GM18511 (cell line): Measurements from ENCODE around the gene BEST3.

Experiments used
- ATAC-seq: cut with Tn5 transposase; IDR thresholded peaks from one replicate; pipeline ENCODE4 v1.9.1; 2021; ENCODE audit warnings: mild to moderate bottlenecking, moderate library complexity; ENCODE audit not compliant: unreplicated experiment

The BEST3 gene

DNA sequence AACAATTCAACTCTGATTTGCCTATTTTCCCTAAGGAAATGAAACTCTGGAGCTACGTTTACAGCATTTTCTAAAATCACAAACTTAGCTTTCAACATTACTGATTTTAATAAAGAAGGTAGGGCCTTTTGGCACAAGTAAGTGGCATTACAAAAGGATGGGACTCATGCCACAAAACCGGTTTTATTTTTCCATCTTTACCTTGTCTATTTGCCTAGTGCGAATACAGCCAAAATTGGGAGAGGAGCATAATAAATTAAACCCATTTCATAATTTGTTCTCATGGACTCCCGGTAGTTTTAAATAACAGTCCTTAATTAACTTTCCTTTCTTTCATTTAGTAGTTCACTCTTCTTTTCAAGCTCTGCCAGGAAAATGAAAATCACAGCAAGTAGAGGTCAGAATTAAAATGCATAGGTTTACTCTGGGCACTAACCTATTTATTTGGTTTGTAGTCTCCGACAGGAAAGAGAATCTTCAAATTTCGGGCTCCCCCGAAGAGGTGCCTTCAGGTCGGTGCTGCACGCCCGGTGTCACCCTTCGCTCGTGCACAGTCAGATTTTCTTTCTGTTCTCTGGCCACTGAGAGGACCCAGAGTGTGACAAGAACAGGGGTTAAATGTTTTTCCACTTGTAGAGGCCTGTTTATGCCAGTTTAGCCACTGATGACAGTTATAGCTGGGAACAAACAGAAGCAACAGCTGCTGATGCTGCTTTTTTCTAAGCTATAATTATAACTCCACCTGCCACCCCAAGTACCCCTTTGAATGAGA lies at the start of gene BEST3:
Gene BEST3, minus strand, starts transcription at position 535 of the 772 bp plus-strand sequence. CDS start 1,505 bp downstream, outside the sequence.
- ATAC-seq = no peak

DNA sequence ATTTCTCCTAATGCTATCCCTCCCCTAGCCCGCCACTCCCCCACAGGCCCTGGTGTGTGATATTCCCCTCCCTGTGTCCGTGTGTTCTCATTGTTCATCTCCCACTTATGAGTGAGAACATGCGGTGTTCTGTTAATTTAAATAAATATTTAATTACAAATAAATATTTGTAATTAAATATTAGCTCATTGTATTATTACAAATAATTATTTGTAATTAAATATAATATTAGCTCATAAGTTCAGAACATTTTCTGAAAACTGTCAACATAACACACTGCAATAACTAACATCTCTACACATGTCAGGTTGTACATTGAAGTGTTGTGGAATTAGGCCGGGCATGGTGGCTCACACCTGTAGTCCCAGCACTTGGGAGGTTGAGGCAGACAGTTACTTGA lies 45.0 kb upstream of the BEST3 start:
- ATAC-seq = no peak

DNA sequence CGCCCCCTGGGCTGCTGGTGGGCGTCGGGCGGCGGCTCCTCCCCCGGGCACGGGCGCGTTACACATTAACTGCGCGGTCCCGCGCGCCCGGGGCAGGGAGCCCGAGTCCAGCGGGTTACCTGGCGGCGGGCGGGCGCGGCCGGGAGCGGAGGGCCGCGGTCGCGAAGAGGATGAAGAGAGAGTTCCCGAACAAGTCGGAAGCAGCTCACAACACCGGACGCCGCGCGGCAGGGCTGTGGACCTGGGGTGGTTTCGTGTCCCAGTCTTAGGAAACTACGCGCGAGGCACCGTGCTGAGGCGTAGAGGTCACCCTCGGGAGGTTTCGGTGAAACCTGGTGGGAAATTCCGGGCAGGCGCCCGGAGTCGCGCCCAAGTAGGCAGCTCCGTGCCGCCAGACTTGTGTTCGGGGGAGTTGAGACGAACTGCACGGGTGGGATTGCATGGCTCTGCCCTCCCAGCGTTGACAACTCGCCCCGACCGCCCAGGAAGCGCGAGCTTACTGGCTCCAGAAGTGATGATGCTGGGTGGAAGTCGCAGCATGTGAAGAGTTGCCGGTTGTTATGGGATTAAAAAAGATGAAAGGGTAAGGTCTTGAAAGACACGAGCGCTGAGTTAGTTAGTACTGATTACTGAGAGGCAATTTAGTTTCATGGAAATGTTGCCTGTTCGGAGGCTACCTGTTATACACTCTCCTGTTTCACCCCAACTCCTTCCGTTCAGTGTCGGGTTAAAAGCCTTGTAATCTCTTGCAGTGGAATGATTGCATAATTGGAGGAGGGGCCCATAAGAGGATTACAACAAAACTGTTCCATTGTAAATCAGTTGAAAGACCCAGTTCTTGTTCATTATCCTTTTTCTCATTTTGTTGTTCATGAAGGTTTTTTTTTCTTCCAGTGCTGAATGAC lies 40.4 kb upstream of the BEST3 start:
- ATAC-seq = peak; percentile 44

DNA sequence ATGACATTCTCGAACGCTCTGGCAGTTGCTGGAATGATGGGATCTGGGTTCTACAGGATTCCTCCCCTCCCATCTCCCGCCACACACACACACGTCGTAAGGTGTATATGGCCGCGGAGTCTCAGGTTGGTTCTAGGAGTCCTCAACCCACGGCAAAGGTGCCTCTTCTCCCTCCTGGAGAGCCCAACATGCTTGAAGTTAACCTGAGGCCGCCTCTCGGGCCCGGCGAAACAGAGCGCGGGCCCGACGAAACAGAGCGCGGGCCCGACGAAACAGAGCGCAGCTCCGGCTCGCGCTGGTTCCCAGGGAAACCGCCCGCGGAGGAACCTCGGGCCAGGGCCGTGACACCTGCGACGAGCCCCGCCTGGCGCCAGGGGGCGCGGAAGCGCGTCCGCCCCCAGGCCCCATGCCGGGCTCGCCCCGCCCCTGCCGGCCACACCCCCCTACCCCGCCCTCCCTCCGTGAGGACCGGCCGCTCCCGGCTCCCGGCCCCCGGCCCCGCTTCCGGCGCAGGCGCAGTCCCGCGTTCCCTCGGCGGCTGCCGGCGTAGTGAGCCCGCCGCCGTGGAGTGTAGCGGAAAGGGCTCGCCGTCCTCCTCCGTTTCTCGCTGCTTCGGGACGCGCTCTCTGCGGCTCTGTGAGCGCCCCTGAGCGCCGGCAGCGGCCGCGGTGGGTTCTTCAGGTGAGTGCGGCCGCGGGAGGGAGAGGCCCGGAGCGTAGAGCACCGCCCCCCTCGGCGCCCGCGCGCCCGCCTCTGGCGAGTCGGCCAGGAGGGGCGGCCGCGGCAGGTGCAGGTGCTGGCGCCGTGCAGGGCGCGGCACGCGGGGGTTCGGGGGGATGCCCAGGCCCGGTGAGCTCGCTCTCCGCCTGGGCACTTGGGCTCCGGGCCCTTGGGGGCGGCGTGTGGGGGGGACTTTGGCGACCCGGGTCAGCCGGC lies 39.5 kb upstream of the BEST3 start, which contains the start of gene RAB3IP:
Gene RAB3IP, plus strand, starts transcription at position 510 of the 936 bp plus-strand sequence. CDS start 16,549 bp downstream, outside the sequence.
- ATAC-seq = peak; percentile 83

DNA sequence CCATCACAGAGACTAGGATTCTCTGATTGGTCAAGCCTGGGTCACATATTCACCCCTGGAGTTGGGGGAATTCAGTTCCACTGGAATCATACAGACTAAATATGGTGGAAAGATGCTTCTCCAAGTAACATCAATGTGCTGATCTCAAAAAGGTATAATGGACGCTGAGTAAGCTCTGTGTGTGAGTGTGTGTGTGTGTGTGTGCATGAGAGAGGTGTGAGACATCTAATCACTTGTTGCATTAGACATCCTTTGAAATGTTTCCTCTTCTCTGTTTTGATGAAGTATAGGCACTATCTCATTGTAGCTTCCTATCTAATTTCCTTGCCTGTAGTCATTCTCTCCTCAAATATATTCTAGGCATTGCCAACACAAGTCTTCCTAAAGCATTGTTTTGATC lies 34.5 kb upstream of the BEST3 start:
- no peak for ATAC-seq

DNA sequence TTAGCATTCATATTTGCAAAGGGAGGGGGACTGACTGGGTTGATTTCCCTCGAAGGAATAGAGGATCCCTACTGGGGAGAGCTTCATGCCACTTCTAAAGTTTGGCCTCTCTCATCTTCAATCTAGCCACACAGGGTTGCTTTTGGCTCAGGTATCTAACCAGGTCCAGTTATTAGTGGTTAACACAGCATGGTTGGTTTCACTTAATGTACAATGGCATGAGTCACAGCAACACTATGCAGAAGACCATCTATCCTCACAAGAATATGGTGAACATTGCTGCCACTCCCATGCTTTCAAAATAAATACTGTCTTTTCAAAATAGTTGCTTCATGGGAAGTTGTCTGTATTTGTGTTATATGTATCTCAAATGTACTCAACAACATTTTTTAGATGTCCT lies 33.0 kb upstream of the BEST3 start:
- ATAC-seq = peak; percentile 57

DNA sequence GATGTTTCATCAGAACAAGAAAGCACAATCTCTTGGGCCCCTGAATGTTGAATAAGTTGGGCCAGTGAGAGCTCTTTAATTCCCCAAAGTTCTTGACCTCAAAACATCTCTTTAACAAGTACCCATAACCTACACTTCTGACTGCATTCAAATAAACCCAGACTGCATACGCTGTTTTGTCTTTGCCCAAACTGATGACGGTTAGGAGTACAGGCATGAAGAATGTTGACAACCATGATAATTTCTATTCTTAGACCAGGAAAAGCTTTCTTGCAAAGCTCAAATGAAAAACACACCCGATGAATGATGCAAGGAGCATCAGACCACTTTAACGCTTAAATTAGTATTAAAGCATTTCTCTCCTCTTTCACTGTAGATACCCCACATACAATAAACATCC lies 27.8 kb upstream of the BEST3 start:
- no peak for ATAC-seq

DNA sequence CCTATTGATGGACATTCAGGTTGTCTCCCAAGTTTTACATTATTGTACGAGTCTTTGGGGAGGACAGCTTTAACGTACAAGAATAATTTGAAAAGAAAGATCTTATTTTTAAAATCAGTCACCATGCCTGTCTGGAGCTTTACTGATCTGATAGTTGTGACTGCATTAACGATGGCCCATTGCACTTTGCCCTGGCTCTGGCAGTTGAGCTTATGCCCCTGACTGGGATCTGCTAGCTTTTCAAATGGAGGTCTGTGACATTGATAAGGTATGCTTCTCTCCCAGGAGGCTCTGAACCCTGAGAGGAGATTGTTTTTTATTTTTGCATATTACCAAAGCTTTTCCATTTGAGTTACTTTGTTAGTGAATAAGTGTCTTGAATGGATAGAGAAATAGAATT lies 21.6 kb upstream of the BEST3 start:
- ATAC-seq = no peak

DNA sequence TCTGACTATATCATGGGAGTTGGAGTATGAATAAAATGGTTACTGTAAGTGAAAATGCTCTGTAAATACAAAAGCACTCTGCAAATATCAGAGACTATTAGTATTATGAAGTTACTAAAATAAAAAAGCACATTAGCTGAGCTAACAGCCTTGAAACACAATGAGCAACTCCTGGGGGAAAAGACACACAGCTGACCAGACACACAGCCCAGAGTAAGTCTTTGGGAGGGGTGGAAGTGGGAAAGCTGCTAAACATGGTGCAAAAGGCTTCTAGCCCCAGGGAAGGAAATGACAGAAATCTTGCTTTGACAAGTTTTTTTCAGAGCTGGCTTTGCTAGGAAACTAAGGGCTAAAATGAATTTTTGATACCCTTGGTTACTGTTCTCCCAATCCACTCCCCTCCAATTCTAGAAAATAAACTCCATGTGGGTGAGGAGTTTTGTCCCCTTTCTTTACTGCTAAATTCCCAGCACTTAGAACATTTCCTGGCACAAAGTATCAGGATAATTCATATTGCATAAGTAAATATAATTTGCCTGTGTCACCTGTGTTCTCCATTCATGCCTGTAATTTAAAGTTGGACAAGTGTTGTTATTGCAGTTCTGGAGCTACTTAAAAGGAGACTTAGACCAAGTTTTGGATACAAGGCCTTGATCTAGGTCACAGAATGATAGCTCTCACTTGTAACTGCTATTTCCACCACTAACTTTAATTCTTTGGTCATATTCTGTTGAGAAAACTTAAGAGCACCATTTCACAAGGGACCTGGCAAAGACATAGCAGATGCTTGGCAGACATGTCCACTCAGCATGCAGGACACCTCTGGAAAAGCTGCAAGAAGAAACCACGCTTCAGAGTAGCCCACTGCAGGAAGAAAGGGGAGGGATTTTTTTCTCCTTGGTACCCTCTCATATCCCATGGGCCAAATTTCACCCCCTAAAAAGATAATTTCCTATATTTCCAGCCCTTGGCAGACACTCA lies 20.5 kb upstream of the BEST3 start:
- no peak for ATAC-seq

DNA sequence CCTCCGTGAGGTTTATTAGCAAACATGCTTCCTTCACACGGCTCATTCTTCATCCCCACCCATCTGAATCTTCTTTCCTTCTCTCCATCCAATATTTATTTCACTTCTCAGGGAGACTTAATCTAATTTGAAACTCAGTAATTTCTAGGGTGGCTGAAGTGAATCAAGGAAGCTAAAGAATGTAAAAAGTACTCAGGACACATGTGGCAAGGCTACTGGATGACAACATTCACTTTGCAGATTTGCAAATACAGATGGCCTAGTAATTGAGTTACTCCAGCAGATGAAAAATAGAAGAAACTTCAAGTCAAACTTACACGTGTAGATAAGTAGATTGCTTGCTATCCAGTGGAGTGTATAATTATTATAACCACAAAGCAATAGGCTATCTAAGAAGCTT lies 15.4 kb upstream of the BEST3 start:
- no peak for ATAC-seq

DNA sequence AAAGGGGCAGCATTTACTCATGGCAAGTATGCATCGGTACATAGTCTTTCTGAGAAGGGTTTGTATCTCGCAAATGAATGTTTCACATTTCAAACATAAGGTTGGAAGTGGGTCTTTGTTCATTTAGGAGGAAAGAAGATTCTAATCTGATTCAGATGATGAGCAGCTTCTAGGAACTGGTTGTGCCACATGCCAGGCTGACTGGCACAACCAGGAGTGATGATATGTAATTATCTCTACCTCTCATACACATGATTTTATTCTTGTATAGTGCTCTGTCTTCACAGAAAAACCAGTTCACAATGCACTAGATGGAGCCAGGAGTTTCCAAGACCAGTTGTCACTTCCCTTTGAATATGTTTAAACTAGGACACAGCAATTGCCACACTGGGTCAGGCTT lies 13.7 kb upstream of the BEST3 start:
- no peak for ATAC-seq

DNA sequence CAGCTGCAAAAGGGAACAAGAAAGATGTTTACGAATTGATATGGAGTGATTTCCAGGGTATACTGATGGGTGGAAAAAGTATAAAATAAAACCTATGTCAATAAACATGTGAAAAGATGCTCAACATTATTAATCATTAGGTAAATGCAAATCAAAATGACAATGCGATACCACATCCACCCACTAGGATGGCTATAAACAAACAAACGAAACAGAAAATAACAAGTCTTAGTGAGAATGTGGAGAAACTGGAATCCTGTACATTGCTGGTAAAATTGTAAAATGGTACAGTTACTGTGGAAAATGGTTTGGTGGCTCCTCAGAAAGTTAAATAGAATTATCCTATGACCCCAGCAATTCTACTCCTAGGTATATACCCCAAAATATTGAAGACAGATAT lies 9.5 kb upstream of the BEST3 start:
- ATAC-seq = no peak

DNA sequence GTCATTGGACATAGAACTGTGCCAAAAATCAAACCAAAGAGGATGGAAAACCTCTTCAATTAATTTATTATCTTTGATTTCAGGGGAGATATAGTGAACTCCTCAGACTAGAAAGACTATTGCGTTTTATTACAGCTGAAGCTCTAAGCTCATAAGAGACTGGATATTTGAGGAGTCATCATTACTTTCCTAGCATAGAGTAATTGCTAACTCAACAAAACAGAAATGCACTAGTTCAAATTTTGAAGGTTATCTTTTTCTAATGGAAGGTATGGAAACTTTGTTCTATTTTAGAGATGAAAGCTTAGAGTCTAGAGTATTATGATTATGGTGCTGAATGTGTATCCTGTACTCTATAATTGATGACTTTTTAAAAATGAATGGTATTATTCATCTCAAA lies 5.3 kb upstream of the BEST3 start:
- ATAC-seq = no peak

DNA sequence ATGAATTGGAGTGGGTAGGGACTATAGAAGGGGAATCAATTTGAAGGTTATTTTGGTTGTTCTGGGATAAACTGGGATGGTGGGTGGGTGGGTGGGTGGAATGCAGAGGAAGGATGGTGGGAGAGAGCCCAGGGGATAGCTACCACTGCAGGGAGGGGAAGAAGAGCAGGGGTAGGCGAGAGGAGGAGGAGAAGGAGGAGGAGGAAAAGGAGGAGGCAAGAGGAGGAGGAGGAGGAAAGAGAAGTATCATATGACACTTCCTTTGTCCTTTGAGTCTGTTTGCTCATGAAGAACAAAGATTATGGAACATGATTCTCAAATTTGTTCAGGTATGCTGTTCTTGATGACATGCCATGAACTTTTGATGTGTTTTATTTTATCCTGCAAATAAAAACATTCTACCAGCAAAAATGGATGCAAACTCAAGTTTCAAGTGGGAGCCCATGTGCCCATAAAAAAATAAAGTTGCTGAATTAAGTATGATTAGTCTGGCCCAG lies 4.1 kb upstream of the BEST3 start:
- no peak for ATAC-seq

DNA sequence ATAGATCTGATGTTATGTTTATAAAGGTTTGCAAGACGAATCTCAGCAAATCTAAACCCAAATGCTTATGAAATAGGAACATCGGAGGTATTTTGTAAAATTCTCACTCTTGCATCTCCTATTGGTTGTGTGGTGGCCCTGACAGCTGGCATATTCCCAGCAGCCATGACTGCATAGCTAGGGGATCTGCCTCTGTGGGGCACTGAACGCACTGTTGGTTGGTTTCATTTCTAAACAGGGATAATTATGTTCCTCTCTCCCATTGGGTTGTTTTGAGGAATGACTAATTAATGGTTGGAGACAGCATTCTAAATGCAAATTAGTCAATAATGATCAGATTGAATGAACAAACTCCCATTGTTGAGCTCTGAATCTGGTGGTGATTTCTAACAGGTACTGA lies 2.7 kb upstream of the BEST3 start:
- no peak for ATAC-seq

DNA sequence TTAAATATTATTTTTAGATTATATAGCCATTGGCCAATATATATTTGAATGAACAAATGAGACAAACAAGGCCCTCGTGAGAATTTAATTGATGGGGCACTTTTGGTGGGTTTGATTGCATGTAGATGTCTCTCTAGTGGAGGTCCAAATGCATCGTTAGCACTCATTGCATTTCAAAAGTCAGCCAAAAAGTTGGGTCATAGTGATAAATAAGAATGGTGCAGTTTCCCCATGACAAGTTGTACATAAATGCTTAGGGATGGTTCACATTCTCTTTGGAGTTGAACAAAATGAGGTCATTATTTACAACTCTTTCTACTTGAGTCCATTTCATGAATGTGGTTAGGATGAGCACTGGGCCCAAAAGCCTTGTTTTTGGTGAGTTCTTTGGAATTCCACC lies 1.0 kb downstream of the BEST3 start:
- ATAC-seq = no peak

DNA sequence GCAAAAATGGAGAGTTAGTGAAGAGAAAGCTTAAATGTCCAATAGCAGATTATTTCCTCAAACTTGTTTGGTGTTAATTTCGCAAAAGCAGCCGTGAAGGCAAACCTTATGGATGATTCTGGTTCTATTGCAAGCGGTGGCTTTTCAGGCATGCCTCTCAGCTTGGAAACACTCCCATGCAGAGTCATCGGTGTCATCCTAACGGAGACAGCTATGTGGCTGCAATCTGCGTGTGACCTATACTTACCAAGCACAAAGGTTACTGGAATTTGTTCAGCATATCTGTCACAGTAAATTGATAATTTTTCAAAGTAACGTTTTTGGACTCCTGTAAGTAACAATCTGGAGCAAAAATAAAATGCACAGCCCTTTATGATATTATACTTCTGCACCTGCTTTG lies 5.0 kb downstream of the BEST3 start:
- no peak for ATAC-seq

DNA sequence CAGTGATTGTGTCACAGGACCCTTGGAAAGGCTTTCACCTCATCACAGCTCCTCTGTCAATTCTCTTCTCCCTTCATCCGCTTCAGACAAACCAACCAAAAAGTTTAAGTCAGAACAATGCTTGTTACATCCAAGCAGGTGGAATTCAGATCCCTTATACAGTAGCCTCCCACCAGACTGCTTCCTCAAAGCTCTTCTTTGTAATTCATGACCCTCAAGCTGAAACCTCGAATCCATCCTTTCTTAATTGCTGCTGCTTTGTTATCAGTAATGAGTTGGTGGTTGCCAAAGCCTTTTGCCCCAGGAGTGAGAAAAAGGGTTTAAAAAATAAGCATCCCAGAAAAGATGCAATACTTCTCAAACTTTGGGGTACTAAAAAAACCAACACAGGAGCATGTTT lies 9.5 kb downstream of the BEST3 start:
- ATAC-seq = no peak
